22Rv1 (cell line): ENCODE measurements around the gene TEX26.

Source experiments
- CTCF ChIP-seq: fragments of 450-650 bp; IDR thresholded peaks from 2 replicates; pipeline ENCODE4 v1.5.1; 2017; ENCODE audit warnings: mild to moderate bottlenecking
- ZFX ChIP-seq: fragments of 450-650 bp; IDR thresholded peaks from 2 replicates; pipeline ENCODE4 v1.6.1; 2017; ENCODE audit warnings: antibody characterized with exemption, borderline replicate concordance

GRCh38 chr13:30928978-30929377 is 3.5 kb upstream of the TEX26 start:
- TF ChIP-seq CTCF (no peak), ZFX (no peak)
